Measurements from ENCODE around the gene UBE2K.
"Not testable (repeated sequence)": the region's sequence is repeated elsewhere in the genome, so short reads cannot be mapped to it uniquely, and the experiment has no call there.

The UBE2K gene, protein sequence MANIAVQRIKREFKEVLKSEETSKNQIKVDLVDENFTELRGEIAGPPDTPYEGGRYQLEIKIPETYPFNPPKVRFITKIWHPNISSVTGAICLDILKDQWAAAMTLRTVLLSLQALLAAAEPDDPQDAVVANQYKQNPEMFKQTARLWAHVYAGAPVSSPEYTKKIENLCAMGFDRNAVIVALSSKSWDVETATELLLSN

DNA sequence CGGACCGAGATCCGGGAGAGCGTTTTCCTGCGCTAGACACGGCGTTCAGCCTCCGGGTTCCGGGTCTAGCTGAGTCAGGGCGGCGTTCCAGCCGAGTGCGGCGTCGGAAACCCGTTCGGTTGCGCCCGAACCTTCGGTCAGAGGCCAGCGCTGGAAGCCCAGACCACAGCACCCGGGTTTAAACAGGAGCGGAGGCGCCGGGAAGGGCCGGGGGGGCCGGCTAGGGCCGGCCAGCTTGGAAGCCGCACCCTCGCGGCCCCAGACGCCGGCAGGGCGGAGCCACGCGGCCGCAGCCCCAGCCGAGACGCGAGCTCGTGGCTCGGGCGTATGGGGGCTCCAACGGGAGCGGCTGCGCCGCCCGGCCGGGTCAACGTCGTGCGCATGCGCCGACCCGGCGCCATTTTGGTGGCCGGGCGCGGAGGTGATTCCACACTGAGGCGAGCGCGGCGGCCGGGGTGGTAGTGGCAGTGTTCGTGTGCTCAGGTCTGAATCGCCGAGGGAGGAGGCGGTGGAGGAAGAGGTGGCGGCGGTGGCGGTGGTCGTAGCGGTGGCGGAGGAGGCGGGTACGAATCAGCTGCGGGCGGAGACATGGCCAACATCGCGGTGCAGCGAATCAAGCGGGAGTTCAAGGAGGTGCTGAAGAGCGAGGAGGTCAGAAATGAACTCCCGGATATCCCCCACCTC lies at the start of gene UBE2K:
UBE2K (plus strand) TSS at position 397 of the 684 bp plus-strand sequence; CDS start at position 589, 192 bp downstream.
- peak; percentile 89 to 91 for DNase-seq

DNA sequence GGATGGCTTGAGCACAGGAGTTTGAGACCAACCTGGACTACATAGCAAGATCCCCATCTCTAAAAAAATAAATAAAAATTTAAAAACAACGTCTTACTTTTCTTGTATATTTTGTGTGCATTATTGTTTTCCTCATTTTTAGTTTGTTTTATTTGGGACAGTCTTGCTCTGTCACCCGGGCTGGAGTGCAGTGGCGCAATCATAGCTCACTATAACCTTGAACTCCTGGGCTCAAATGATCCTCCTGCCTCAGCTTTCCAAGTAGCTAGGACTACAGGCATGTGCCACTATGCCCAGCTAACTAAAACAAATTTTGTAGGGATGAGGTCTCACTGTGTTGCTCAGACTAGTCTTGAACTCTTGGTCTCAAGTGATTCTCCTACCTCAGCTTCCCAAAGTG lies 49.7 kb upstream of the UBE2K start:
- no peak for DNase-seq

DNA sequence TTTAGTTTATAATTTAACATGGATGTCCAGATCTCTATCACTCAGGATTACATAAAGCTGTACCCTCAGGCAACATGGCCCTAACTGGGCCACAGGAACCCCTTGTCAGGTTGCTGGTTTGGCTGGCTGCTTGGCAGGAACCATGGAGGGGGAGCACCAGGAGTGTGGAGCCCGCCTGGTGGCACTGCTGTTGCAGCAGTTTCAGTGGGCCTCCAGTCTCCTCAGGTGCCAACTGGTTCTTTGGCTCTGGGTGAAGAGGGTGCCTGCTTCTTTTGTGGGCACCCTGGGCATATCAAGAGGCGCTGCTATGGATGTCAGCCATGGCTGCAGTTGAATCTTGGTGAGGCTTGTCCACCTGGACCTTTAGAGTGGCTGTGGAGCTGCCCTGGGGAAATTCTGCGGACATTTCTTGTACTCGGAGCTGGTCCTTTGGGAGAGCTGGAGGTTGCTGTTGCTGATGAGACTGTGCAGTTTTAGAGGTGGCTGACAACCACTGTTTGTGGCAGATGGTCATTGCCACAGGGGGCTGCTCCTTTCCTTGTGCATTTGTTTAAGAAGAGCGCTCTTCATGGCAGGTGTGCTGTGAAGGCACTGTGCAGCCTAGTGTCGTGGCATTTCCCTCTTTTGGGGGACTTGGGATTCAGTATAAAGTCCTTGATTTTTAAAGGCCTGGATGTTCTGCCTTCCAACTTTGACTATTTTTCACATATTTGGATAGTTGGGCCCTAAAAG lies 48.9 kb upstream of the UBE2K start:
- no peak for DNase-seq

DNA sequence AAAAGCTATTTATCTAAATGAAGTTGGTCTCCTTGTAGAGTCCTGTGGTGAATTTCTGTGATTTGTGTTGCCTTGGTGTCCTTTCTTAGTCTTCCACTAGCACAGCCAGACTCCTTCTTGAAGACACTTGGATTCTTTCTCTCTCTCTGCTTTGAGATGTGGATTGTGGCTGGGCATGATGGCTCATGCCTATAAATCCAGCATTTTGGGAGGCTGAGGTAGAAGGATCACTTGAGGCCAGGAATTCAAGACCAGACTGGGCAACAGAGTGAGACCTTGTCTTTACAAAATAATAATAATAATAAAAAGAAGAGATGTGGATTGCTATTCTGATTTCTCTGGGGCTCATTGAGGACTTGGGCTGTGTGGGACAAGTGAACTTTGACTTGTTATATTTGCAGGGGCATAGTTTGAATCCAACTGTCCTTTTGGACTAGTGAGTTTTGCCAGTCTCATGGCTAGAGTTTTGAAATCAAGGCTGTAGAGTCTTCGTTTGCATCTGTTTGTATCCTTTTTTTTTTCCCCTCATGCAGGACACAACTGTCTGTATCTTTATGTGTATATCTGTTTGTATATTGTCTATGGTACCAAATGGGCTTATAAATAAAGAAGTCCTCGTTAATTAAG lies 48.2 kb upstream of the UBE2K start:
- no peak for DNase-seq

DNA sequence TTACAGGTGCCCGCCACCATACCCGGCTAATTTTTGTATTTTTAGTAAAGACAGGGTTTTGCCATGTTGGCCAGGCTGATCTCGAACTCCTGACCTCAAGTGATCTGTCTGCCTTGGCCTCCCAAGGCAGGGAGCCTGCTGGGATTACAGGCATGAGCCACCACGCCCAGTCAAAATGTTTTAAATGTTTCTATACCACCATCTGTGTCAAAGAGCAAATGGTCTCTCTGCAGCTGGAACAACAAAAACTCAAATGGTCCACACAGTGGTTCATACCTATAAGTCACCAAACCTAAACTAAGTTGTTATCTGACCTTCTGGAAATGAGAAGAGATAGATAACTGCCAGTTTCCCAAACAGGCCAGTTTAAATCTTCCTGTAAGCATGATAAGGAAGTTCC lies 46.4 kb upstream of the UBE2K start:
- not testable (repeated sequence) for DNase-seq

DNA sequence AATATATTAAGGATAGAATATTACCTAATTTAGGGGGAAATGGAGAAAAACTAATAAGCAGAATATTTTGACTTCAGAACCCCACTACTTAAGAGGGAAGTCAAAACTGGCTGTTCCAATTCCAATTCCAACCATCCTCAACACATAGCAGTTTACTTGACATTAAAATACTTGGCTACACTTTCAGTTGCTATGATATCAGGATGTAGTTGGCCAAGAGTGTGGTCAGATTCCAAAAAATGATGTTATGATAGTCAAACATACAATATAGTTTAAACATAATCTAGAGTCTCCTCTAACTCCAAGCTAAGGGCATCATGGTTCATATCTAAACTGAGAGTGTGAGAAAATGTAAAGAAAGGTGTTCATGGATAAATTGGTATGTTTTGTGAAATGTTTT lies 42.7 kb upstream of the UBE2K start:
- DNase-seq, result no peak

DNA sequence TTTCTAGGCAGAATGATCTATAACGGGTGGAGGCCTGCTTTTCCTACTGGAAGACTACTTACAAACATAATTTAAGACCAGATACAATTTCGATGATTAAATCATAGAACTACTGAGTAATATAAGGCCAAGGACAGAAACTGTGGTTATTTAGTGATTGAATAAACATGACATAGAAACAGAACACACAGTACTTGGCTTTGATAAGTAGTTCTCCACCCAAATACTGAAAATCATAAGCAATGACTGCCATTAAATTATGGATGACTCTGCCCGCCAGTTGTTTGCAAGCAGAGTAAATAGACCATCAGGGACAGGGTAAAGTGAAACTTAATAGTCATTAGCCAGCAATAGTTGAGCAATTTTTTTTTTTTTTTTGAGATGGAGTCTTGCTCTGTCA lies 42.1 kb upstream of the UBE2K start:
- peak in 1 of 2 donors; percentile 23 for DNase-seq

DNA sequence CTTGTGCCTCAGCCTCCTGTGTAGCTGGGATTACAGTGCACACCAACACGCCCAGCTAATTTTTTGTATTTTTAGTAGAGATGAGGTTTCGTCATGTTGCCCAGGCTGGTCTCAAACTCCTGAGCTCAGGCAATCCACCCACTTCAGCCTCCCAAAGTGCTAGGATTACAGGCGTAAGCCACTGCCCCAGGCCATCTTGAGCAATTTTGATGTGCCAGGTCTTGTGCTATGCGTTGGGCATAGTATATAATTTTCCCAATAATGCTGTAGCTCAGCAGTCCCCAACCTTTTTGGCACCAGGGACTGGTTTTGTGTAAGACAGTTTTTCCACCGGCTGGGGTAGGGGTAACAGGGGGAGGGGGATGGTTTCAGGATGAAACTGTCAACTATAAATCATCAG lies 41.3 kb upstream of the UBE2K start:
- DNase-seq, result not testable (repeated sequence)

DNA sequence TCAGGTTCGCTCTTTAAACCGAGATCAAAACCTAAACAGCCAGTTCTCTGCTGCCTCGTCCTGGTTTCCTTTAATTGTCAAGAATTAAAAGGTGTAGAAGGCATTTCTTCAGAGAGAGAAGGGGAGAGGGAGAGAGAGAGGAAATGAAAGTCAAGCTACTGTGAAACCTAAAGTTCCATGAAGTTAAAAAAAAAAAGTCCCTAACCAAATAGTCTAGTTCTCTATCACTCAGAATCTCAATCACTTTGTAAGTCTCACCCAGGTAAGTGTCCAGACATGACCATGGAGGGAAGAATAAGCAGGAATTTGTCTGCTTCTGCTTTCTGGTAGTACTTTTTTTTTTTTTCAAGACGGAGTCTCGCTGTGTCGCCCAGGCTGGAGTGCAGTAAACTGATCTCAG lies 40.5 kb upstream of the UBE2K start:
- no peak for DNase-seq

DNA sequence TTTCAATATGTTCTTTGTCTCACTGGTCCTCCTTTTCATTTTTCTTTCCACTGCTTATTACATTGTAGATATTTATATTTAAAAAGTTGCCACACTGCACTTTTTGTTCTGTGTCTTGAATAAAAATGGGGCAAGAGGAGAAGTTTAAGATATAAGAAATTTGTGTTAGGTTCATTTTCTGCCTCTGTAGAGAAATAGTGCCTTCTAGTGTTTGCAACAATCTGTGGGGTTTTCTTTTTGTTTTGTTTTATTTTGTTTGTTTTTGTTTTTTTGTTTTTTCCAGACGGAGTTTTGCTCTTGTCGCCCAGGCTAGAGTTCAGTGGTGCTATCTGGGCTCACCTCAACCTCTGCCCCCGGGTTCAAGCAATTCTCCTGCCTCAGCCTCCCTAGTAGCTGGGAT lies 39.2 kb upstream of the UBE2K start:
- peak in 1 of 2 donors; percentile 23 for DNase-seq

DNA sequence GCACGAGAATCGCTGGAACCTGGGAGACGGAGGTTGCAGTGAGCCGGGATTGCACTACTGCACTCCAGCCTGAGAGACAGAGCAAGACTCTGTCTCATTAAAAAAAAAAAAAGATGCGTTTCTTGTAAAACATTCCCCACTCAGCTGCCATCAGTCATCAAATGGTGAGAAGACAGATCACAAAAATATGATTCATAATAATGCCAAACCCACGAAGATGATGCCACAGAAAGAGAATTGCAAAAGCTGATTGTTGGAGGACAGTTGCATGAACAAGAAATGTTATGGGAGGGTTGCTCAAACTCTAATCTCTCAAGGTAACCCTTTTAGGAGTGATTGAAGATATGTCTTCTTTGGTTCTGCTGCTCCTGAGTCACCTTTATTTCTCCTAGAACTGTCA lies 37.9 kb upstream of the UBE2K start:
- DNase-seq, result peak in 1 of 2 donors; percentile 46

DNA sequence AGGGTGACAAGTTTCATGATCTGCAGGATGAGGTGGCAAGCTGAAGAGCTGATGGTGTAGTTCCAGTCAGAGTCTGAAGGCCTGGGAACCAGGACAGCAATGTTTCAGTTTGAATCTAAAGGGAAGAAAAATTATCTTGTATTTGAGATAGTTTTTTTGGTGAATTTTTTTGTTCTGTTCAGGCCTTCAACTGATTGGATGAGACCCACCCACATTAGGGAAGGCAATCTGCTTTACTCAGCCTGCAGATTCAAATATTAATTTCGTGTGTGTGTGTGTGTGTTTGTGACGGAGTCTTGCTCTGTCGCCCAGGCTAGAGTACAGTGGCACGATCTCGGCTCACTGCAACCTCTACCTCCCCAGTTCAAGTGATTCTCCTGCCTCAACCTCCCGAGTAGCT lies 37.2 kb upstream of the UBE2K start:
- no peak for DNase-seq

DNA sequence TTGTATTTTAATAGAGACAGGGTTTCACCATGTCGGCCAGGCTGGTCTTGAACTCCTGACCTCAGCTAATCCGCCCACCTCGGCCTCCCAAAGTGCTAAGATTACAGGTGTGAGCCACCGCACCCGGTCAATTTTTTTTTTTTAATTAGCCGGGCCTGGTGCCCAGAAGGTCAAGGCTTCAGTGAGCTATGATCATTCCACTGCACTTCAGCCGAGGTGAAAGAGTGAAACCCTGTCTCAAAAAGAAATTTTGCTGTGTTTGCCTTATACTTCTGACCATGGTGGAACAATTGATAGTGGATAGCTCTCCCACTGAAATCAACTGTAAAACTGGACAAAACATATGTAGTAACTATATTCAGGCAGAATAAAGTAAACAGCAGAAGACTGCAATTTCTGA lies 35.3 kb upstream of the UBE2K start:
- no peak for DNase-seq

DNA sequence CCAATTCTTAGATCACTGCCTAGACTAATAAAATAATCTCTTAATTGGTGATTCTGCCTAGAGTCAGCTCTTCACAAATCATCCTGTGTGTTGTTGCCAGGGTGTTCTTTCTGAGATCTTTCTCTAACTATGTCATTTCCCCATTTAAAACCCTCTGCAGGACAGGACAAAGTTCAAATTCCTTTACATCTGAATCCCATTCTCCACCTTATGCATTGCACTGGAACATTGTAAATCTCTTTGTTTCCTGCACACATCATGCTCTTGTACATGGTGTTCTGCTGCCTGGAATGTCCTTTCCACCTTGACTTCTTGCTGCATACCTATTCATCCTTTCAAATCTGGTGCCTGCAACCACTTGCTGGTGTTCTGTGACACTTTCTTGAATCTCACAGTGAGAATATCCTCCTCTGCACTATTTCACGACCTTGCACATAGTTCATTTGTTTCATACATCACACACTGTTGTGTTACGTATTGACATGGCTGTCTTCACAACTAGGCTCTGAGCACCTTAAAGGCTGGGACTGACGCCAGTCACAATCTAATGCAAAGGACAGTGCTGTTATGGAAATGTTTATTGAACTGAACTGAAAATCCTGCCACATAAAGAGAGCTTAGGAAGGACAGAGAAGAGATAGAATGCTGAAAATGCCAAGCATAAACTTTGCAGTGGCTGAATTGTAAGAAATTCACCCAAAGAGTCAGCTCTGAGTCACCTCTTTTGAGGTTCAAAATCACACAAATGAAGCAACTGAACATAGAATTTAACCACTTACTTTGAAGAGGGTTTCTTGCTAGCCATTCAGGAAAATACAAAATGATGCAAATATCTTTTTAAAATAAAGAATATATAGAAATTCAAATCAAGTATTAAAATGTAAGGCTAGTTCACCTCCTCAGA lies 32.9 kb upstream of the UBE2K start:
- peak in 1 of 2 donors; percentile 6 for DNase-seq

DNA sequence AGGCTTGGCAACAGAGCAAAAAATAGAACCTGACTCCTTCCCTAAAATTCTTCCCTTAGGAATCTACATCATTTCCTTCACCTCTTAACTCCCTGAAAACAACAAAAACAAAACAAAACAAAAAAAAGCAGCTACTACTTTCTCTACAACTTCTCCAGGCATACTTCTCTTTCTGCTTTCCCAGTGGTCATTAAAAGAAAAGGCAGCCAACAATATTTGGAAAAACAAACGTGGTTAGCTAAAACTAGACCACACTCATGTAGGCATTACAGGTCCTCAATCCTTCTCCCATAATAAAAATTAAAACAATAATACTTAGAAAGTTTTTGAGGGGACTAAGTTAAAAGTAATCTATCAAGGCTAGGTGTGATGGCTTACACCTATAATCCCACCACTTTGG lies 30.2 kb upstream of the UBE2K start:
- no peak for DNase-seq

DNA sequence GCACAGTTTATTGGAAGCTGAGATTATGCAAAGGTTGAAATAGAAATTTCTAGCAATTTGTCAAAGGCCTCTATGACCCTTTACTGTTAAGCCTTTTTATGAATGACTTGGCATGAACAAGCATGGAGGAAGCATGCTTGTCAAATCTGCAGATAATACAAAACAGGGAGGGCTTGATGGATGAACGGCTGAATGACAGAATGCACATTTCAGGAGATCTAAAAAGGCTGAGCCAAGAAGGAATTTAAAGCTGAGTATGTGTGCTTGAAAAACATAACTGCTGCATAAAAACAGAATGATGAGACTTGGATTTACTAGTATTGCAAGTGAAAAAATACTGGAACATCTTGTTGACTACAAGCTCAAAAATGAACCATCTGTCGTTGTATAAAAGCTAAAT lies 29.0 kb upstream of the UBE2K start:
- no peak for DNase-seq

DNA sequence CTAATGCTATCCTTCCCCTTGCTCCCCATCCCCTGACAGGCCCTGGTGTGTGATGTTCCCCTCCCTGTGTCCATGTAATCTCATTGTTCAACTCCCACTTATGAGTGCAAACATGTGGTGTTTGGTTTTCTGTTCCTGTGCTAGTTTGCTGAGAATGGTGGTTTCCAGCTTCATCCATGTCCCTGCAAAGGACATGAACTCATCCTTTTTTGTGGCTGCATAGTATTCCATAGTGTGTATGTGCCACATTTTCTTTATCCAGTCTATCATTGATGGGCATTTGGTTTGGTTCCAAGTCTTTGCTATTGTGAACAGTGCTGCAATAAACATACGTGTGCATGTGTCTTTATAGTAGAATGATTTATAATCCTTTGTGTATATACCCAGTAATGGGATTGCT lies 27.6 kb upstream of the UBE2K start:
- not testable (repeated sequence) for DNase-seq

DNA sequence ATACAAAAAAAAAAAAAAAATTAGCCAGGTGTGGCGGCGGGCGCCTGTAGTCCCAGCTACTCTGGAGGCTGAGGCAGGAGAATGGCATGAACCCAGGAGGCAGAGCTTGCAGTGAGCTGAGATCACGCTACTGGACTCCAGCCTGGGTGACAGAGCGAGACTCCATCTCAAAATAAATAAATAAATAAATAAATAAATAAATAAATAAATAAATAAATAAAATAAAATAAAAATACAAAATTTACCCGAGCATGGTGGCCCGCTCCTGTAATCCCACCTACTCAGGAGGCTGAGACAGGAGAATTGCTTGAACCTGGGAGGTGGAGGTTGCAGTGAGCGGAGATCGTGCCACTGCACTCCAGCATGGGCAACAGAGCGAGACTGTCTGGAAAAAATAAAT lies 22.3 kb upstream of the UBE2K start:
- DNase-seq, result not testable (repeated sequence)

DNA sequence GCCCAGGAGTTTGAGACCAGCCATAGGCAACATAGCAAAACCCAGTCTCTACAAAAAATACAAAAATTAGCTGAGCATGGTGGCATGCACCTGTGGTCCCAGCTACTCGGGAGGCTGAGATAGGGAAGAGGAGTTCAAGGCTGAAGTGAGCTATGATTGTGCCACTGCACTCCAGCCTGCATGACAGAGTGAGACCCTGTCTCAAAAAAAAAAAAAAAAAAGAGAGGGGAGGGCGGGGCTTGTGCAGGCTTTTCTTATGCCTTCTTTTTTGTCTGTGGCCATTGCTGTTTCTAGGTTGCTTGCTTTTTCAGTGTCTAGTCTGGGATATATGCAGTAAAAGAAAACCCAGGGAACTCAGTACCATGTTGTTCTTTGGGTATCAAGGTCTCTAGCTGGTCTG lies 16.9 kb upstream of the UBE2K start:
- not testable (repeated sequence) for DNase-seq

DNA sequence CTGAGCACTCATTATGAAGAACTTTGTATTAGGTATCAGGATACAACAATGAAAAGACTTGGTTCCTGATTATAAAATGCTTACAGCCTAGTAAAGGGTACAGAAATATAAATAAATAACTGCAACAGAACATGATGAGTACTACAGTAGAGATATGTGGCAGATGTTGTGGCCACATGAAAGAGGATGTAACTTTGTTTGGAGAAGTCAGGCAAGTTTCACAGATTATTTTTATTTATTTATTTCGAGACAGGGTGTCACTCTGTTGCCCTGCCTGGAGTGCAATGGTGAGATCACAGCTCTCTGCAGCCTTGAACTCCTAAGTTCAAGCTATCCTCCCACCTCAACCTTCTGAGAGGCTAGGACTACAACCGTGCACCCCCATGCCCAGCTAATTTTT lies 15.8 kb upstream of the UBE2K start:
- peak; percentile 45 to 60 for DNase-seq

DNA sequence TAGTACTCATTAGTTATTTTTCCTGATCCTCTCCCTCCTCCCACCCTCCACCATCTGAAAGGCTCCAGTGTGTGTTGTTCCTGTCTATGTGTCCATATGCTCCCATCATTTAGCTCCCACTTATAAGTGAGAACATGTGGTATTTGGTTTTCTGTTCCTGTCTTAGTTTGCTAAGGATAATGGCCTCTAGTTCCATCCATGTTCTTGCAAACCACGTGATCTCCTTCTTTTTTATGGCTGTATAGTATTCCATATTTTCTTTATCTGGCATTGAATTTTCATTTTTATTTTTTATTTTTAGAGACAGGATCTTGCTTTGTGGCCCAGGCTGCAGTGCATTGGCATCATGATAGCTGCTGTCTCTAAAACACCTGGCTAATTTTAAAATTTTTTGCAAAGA lies 11.9 kb upstream of the UBE2K start:
- no peak for DNase-seq

DNA sequence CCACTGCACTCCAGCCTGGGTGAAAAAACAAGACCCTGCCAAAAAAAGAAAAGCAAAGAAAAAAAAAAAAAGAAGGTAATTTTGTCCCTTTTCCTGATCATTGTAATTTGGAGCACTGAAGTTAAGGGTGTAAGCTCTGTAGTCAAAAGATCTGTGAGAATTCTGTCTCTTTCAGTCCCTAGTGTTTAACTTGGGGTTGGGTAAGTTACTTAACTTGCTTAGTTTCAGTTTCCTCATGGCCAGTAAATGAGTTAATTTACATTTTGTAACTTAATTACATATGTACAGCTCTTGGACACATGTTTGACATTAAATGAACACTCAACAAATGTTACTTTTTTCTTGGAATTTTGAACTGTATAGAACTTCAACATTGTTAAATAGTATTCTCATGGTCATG lies 10.9 kb upstream of the UBE2K start:
- no peak for DNase-seq

DNA sequence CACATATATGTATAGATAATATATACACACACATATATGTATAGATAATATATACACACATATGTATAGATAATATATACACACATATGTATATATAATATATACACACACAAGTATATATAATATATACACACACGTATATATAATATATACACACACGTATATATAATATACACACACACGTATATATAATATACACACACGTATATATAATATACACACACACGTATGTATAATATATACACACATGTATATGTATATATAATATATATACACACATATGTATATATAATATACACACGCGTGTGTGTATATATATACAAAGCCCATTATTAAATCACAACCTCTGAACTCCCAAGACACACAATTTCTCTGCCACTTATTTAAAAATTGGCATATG lies 8.0 kb upstream of the UBE2K start:
- DNase-seq, result no peak
